Right lobe of liver (tissue), 6 donors: ENCODE measurements around the gene NFATC4. TPM values are rescaled to one million over a fixed set of nuclear protein-coding genes. Genes with fewer than 3 reads are reported as not detected.
"Not testable (repeated sequence)": the region's sequence is repeated elsewhere in the genome, so short reads cannot be mapped to it uniquely, and the experiment has no call there.

Source experiments
- ATAC-seq, 4 donors: fragments of 200-7000 bp; cut with Tn5 transposase; one replicate each; pipeline ENCODE4 v1.9.1; 2020; ENCODE audit warnings: mild to moderate bottlenecking in 4 of 4, moderate library complexity in 4 of 4
- DNase-seq, 3 donors: peaks; one replicate each; pipeline ENCODE4 v3.0.0-alpha.2; 2020
- H3K27ac ChIP-seq, 3 donors: fragments of 200-600 bp; one replicate each; pipeline ENCODE4 v1.8.0; 2022
- H3K27me3 ChIP-seq, 2 donors: fragments of 200-600 bp; one replicate each; pipeline ENCODE4 v1.8.0; 2022
- H3K36me3 ChIP-seq, 4 donors: fragments of 200-600 bp; sonication (generic) in 1 of 4; one replicate each; pipeline versions ENCODE4 v1.5.1 to v1.8.0; 2017 to 2022; ENCODE audit warnings: control low read depth in 1 of 4
- H3K4me1 ChIP-seq, 4 donors: fragments of 200-600 bp; sonication (generic) in 1 of 4; one replicate each; pipeline versions ENCODE4 v1.5.1 to v1.8.0; 2017 to 2022; ENCODE audit warnings: control low read depth in 1 of 4
- H3K4me3 ChIP-seq, 3 donors: fragments of 200-600 bp; one replicate each; pipeline ENCODE4 v1.8.0; 2022
- H3K9me3 ChIP-seq, 4 donors: fragments of 200-600 bp; sonication (generic) in 1 of 4; one replicate each; pipeline versions ENCODE4 v1.5.1 to v1.8.0; 2017 to 2022; ENCODE audit warnings: control low read depth in 1 of 4
- POLR2A ChIP-seq: fragments of 450-650 bp; IDR thresholded peaks from one replicate; pipeline ENCODE4 v1.6.1; 2017; ENCODE audit warnings: antibody characterized with exemption, mild to moderate bottlenecking
- WGBS: methylation state at CpG from one replicate; pipeline ENCODE4 v1.1.6; 2018; ENCODE audit warnings: low coverage, low lambda C conversion rate; ENCODE audit not compliant: insufficient coverage; ENCODE audit errors: missing lambda C conversion rate; 5-methylcytosine and 5-hydroxymethylcytosine counted together
- intact Hi-C, 2 donors: fragments of 100-400 bp; cut with DNase I; formaldehyde crosslinking; loops; one replicate each; pipeline versions ENCODE4 v1.11.2 to v1.14.1; 2022
- total RNA-seq, 6 experiments: library from RNA; depleted of rRNA in 2 of 6; stranded (reverse); fragments of >200 nt in 2 of 6; fragmentation: NEBNext Ultra II Directional in 3 of 6; extraction: Animal tissue kit (Norgen Biotek cat#: 25700) in 3 of 6; gene quantifications; one replicate each; pipeline versions ENCODE4 v1.1.0 to v1.2.4, GENCODE V29; 2016 to 2023
- TF ChIP-seq, protein P1 (sequence below), 4 donors: fragments of 200-600 bp in 3 of 4; fragments of 450-650 bp in 1 of 4; IDR thresholded peaks; one replicate each; pipeline versions ENCODE4 v1.5.1 to v1.8.0; 2016 to 2022; ENCODE audit warnings: antibody characterized with exemption in 4 of 4, mild to moderate bottlenecking in 2 of 4
- donor health status: DM: no; HTN: yes; CAD: no.
- donor health status: DM: no; HTN: no; CAD: no.
- donor health status: DM: no; HTN: no; CAD: no.
- donor health status: DM: no; HTN: yes; CAD: no.
- donor health status: DM: no; HTN: yes; CAD: no.

Gene NFATC4
- total RNA-seq, 6 experiments from 2014 or later, result 1.0 to 3.7 (median 2.0) TPM

DNA sequence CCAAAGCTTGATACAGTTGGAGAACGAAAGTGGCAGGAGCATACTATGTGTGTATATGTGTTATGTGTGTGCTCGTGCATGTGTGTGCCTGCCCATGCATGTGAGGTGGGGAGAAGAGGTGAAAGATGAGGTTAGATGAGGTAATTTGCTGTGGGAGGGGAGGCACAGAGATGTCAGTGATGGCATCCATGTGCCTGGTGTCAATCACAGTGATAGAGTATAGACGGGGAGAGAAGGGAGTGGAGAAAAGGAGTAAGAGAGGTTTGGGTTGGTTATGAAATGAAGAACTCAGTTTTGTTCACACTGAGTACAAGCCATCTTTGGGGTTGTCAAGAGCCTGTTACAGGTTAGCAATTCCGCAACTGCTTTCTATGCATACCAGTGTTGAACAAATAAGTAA lies 16.2 kb downstream of the NFATC4 start:
- Histone ChIP-seq H3K36me3 (no peaks in the 10 kb centered on the region), H3K4me3 (no peak overlapping the region), H3K4me1 (peaks cover 0 to 11% (median 0%) of the 10 kb centered on the region in 4 donors), H3K27me3 (no peaks in the 10 kb centered on the region), H3K27ac (no peak overlapping the region), H3K9me3 (no peaks in the 10 kb centered on the region)
- intact Hi-C loops, result no loop called here
- WGBS, result 83% methylated on average over 4 of the region's 4 CpGs
- no peak for DNase-seq
- TF ChIP-seq, protein P1, sequence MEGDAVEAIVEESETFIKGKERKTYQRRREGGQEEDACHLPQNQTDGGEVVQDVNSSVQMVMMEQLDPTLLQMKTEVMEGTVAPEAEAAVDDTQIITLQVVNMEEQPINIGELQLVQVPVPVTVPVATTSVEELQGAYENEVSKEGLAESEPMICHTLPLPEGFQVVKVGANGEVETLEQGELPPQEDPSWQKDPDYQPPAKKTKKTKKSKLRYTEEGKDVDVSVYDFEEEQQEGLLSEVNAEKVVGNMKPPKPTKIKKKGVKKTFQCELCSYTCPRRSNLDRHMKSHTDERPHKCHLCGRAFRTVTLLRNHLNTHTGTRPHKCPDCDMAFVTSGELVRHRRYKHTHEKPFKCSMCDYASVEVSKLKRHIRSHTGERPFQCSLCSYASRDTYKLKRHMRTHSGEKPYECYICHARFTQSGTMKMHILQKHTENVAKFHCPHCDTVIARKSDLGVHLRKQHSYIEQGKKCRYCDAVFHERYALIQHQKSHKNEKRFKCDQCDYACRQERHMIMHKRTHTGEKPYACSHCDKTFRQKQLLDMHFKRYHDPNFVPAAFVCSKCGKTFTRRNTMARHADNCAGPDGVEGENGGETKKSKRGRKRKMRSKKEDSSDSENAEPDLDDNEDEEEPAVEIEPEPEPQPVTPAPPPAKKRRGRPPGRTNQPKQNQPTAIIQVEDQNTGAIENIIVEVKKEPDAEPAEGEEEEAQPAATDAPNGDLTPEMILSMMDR (IDR thresholded peaks at IDR 0.05), result no peak
- no peak for TF ChIP-seq POLR2A
- no peak for ATAC-seq

DNA sequence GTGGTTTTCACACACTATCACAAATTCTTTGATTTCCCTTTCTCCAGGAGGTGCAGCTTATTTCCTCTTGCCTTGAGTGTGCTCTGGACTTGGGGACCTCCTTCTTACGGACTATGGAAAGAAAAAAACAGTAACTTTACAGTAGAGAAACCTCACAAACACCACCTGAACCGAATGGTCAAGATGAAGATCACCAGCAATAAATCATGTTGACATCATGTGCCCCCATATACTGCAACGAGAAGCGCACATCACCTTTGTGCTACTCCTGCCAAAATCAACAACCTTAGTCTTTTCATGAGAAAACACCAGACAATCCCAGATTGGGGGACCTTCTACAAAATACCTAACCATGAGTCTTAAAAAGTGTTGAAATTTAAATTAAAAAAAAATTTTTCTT lies 17.5 kb downstream of the NFATC4 start:
- Histone ChIP-seq H3K9me3 (no peaks in the 10 kb centered on the region), H3K27ac (no peak overlapping the region), H3K4me3 (no peak overlapping the region), H3K27me3 (no peaks in the 10 kb centered on the region), H3K4me1 (peaks cover 0 to 11% (median 0%) of the 10 kb centered on the region in 4 donors), H3K36me3 (no peaks in the 10 kb centered on the region)
- DNase-seq (no peak), ATAC-seq (no peak)
- WGBS, result 69% methylated on average over 4 of the region's 4 CpGs
- TF ChIP-seq, protein P1 (IDR thresholded peaks at IDR 0.05), result no peak
- intact Hi-C loops, result no loop called here

DNA sequence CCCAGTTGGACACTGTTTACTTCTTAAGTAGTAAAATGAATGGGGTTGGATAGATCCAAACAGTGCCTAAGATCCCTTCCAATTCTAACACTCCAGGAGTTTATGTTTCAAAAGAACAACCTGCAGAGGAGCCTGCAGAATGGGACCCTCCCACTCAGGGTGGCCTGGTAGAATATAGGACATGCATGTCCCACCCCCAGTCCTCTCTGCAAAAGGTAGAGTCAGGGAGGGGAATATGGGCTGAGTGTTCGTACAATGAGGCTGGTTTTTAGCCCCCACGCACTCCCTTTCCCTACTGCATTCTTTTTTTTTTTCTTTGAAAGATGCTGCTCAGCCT lies 19.0 kb downstream of the NFATC4 start:
- H3K36me3 ChIP-seq, result no peaks in the 10 kb centered on the region
- no peak for TF ChIP-seq POLR2A
- TF ChIP-seq, protein P1 (IDR thresholded peaks at IDR 0.05), result no peak
- no peaks in the 10 kb centered on the region for H3K9me3 ChIP-seq
- WGBS, result 80% methylated on average over 1 of the region's 2 CpGs
- H3K27ac ChIP-seq, result no peak overlapping the region
- intact Hi-C loops, result no loop called here
- no peak overlapping the region for H3K4me3 ChIP-seq
- DNase-seq, result no peak
- H3K4me1 ChIP-seq, result peaks cover 0 to 12% (median 0%) of the 10 kb centered on the region in 4 donors
- H3K27me3 ChIP-seq, result no peaks in the 10 kb centered on the region
- no peak for ATAC-seq

DNA sequence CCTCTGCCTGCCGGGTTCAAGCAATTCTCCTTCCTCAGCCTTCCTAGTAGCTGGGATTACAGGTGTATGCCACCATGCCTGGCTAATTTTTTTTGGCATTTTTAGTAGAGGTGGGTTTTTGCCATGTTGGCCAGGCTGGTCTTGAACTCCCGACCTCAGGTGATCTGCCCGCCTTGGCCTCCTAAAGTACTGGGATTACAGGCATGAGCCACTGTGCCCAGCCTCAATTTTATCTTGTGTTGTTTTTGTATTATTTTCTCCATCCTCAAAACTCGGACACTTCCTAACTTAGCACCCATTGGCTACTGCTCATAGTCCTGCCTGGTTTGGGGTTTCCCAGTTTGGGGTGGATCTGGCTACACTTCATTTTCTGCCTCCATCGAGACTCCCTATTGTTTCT lies 19.6 kb downstream of the NFATC4 start:
- H3K36me3 ChIP-seq, intact Hi-C loops, H3K9me3 ChIP-seq, ATAC-seq, H3K4me3 ChIP-seq, H3K27ac ChIP-seq, H3K27me3 ChIP-seq, DNase-seq: not testable (repeated sequence)
- peaks cover 0 to 17% (median 0%) of the 10 kb centered on the region in 4 donors for H3K4me1 ChIP-seq
- WGBS, result 66% methylated on average over 5 of the region's 5 CpGs

DNA sequence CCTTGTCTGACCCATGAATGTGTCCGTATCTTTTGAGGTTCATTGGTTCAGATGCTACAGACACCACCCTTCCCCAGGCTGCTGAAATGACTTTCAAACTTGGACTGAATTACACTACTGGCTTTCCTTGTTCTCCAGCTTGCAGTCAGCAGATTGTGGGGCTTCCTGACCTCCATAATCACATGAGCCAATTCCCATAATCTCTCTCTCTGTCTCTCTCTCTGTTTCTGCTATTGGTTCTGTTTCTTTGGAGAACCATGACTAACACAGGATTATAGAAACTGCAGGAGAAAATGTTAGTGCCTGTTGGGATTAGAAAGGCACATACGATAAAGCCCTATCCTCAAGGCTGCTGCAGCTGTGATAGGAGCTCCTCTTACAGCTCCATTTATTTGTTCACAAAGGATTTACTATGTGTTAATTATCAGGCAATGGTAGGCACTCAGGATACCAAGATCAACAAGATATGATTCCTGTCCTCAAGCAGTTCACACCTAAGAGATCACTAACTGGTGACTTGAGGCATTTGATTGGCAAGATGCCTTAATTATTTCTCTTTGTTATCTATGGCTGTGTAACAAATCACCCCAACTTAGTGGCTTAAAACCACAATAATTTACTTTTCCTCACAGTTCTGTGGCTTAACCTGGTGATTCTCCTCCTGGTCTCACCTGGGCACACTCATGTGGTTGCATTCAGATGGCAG lies 20.6 kb downstream of the NFATC4 start:
- H3K4me3 ChIP-seq, result no peak overlapping the region
- intact Hi-C loops, result no loop called here
- 46% methylated on average over 2 of the region's 2 CpGs for WGBS
- ATAC-seq (no peak), DNase-seq (no peak)
- TF ChIP-seq POLR2A, result no peak
- TF ChIP-seq, protein P1 (IDR thresholded peaks at IDR 0.05), result no peak
- H3K27ac ChIP-seq, result no peak overlapping the region
- no peaks in the 10 kb centered on the region for H3K27me3 ChIP-seq
- no peaks in the 10 kb centered on the region for H3K9me3 ChIP-seq
- no peaks in the 10 kb centered on the region for H3K36me3 ChIP-seq
- H3K4me1 ChIP-seq, result peaks cover 0 to 17% (median 0%) of the 10 kb centered on the region in 4 donors
